ENCODE measurements around the gene EFEMP2.
A peak's percentile ranks its signal among the peaks of the same experiment; 100 is the strongest.

Gene EFEMP2

GRCh38 chr11:65821107-65821506, 51.5 kb downstream of the EFEMP2 start:
- no peak for DNase-seq (ENCODE audit: low spot score)

GRCh38 chr11:65817835-65818680, 54.5 kb downstream of the EFEMP2 start:
- DNase-seq (ENCODE audit: low spot score): peak; percentile 78

DNA sequence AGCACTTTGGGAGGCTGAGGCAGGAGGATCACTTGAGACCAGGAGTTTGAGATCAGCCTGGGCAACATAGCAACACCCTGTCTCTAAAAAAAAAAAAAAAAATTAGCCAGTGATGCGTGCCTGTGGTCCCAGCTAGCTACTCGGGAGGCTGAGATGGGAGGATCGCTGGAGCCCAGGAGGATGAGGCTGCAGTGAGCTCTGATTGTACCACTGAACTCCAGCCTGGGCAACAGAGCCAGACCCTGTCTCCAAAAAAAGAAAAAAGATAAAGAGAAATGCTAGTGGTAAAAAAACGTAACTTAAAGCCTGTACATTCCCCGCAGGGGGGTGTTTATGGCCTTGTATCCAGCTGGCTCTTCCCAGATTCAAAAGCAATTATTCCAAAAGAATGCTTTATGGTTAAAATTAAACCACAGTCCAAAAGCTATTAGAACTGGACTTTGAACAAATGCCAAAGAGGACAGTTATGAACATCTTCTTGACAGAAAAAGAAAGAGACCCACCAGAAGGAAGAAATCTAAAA, 55.2 kb downstream of the EFEMP2 start:
- DNase-seq (ENCODE audit: low spot score): peak; percentile 47

GRCh38 chr11:65816696-65817095, 55.9 kb downstream of the EFEMP2 start:
- DNase-seq (ENCODE audit: low spot score): no peak

Measured in SW480 (cell line).